HG03135 (cell line): ENCODE measurements around the gene ITPRIP.

Experiments used
- ATAC-seq: cut with Tn5 transposase; IDR thresholded peaks from one replicate; pipeline ENCODE4 v1.9.1; 2021; ENCODE audit warnings: mild to moderate bottlenecking, moderate library complexity; ENCODE audit not compliant: unreplicated experiment

The ITPRIP gene

GRCh38 chr10:104288355-104288754, 49.9 kb downstream of the ITPRIP start:
- no peak for ATAC-seq

- ATAC-seq: no peak
Measured at GRCh38 chr10:104286939-104287338, 51.3 kb downstream of the ITPRIP start.

DNA sequence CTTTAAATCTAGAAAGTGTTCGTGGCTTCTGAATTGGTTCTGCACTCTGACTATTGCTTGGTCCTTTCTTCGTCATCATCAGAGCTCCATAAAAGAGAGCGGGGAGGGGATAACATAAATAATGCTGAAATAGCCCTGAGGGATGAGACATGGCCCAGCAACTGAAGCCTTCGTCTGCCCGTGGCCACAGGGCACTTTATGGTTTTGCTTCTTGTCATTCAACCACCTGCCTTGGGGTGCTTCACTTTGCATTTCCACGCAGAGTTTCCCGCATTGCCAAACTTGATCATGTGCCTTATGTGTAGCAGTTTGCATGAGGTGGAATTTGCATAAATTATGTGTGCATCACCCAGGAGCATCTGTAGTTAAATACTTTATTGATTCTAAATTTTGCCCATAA, 53.4 kb downstream of the ITPRIP start:
- ATAC-seq: no peak

- no peak for ATAC-seq
Measured at GRCh38 chr10:104281694-104282093, 56.6 kb downstream of the ITPRIP start.

DNA sequence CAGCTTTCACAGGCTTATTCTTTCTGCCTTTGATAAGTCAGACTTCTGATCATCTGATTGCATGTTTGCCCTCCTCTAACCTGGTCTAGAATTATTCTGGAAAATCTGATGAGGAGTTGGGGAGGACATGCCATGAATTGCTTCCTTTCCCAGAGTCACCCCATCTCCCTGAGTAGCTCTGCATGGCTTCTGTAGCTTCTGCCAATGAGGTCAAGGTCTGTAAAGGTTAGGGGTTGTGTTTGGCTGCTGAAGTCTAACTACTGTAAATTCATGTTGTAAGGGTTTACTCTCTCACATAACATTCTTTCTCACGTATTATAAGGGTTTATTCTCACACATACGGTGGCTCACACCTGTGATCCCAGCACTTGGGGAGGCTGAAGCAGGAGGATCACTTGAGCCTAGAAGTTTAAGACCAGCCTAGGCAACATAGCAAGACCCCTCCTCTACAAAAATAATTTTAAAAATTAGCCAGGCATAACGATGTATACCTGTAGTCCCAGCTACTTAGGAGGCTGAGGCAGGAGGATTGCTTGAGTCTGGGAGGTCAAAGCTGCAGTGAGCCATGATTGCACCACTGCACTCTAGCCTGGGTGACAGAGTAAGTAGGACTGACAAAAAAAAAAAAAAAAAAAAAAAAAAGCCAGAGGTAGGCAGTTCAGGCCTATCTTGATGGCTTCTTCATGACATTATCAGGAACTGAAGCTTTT, 58.6 kb downstream of the ITPRIP start:
- ATAC-seq: no peak

- ATAC-seq: no peak
Measured at GRCh38 chr10:104277785-104278184, 60.5 kb downstream of the ITPRIP start.

DNA sequence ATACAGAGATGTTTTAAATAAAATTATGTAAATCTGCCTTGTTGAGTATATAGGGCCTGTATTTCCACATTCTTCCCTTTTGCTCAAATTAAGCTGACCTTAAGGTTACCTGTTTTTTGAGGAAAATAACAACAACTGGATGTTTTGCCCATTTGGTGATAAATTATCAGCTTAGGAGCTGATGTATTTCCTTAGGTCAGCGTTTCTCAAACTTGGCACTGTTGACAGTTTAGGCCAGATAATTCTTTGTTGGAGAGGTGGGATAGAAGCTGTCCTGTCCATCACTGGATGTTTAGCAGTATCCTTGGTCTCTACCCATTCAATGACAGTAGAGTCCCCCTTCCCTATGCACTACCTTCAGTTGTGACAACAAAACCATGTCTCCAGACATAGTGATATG, 62.1 kb downstream of the ITPRIP start:
- no peak for ATAC-seq

DNA sequence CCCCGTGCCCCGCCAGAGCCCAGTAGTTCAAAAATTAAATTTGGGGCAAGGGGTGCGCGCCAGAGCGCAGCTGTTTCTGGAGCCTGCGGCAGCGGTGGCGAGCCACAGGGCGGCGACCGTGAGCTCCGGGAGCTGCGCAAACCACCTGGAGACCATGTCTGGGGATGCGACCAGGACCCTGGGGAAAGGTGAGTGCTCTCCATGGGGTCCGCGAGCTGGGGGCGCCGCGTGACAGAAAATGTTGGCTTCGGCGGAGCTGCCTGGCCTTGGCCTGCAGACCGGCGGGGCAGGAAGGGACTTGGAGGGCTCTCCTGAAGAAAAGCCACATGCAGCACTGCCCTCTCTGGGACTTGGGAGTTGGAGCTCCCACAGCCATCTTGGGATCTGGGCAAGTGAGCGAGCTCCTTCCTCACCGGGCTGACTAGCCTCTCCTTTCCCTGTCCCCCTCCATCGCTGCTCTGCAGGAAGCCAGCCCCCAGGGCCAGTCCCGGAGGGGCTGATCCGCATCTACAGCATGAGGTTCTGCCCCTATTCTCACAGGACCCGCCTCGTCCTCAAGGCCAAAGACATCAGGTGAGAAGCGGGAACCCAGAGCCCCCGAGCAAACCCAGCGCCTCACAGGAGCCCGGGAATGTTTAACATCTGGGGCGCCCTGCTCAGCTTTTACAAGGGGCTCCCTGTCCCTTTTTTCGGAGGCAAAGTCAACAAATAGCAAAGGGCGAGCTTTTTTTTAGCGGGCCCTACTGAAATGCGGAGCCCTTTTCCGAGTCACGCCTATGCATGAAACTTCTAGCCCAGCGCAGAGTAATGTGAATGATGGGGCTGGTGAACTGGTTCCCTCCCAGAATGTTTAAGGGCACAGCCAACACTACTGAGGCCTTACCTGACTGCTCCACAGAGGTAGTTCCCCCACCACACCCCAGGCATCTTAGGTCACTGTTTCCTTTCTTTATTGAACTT, 63.2 kb downstream of the ITPRIP start:
- ATAC-seq: no peak

DNA sequence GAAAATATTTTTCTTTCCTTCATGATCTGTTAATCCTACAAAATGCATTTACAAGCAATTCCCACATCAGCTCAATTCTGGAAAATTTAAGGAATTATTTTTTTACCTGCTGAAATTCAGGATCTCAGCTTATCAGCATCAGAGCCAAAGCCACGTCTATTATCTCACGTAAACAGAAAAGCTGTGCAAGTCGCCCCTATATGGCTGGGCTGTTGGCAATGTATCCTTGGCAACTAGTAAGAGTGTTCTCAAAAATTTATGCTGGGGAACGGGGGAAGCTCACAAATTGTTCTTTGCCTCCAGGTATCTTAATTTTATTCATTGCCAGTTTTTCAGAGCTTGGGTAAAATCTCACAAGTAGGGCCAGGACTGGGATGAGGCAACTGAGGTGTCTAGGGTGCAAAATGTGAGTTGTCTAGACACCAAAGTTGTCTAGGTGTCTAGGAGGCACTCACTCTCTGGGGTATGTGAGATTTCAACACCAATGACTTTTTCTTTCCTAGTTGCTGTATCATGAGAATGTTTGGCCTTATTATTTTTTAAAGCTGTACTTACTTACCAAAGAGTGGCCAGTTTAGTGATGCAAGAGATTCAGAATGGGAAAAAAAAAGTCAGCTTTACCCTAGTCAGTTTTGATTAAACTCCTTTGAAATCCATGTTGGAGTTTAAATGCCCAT, 64.2 kb downstream of the ITPRIP start:
- ATAC-seq: no peak

DNA sequence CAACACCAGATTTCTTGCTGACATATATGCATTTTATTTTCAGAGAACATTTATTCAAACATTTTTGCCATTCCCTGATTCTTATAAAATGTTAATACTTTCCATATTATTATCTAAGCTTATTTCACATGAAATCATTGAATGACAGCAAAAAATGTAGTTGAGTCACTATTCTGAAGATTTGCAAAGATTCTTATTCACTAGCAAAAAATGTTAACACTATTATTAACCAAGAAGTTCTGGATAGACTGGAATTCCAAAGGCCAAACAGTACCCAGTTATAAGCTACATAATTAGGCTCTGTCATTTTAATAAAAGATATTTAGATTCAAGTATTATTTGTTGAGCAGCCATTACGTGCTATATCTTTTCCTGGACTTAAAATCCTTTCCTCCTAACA, 65.0 kb downstream of the ITPRIP start:
- ATAC-seq: no peak

DNA sequence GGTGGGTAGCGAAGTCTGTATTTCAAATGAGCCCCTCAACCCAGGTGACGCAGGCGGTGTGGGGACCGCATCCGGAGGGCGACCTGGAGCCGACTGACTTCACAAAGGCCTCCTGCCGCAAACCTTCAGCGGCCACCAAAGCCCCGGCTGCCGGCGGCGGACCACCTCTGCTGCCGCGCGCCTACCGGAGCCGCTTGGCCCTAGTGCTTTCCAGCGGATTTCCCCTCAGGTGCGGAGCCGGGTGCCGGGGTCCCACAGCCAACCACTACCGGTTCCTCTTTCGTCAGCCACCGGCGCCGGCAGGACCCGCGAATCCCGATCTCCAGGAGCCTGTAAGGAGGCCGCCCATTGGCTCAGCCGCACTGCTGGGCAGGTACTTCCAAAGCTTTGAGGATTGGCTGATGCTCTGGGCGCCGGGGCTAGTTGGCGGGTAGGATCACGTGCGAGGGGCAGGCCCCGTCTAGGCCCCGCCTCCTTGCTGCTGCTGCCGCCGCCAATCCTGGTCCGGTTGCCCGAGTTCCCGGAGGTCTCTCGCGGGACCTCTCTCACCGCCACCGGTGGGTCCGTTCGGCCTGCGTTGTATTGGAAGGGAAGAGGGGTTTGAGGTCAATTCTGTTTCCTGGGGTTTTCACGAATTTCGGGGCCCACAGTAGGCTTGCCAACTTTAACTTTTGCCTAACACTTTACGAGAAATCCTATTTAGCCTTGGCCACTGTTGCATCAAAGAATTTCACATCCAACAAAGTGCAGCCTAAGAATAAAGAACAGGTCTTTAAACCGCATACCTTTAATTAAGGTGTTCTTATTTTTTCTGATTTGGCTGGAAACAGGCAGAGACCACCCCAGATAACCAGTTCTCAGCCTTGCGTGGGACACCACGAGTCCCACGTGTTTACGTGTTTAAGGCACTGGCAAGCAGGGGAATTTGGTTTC, 69.3 kb downstream of the ITPRIP start, which contains the start of gene GSTO2:
GSTO2 (plus strand) TSS at position 472 of the 933 bp plus-strand sequence. CDS start 5,732 bp downstream, outside the sequence.
- ATAC-seq: peak; percentile 99

DNA sequence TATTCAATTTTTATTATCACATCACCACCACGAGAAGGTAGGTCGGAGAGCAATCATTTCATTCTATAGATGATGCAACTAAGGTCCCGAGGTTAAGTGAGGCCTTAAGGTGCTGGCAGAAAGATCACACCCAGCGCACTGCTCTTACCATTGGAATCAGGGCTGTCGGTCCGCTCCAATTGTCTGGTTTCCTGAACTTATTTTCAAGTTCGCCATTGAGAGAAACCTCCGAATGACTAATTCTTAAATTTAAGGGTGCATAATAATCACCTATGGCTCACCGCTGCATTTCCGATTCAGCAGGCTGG, 69.9 kb downstream of the ITPRIP start:
- no peak for ATAC-seq

GRCh38 chr10:104267721-104268404, 70.4 kb downstream of the ITPRIP start:
- ATAC-seq: no peak

DNA sequence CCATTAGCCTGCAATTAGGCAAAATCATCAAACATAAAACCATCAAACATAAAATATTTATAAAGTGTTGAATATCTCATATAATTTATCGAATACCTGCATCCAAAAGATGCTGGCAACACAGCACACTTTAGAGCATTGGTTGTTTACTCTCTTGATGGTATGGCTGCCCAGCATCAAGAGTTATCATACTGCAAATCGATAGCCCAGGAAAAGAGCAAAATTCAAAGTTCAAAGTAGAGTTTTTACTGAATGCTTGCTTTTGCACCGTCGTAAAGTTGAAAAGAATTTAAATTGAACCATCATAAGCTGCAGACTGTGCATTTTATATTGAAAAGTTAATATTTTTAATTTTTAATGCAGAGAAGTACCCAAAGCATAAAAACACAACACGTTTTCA, 73.5 kb downstream of the ITPRIP start:
- no peak for ATAC-seq

DNA sequence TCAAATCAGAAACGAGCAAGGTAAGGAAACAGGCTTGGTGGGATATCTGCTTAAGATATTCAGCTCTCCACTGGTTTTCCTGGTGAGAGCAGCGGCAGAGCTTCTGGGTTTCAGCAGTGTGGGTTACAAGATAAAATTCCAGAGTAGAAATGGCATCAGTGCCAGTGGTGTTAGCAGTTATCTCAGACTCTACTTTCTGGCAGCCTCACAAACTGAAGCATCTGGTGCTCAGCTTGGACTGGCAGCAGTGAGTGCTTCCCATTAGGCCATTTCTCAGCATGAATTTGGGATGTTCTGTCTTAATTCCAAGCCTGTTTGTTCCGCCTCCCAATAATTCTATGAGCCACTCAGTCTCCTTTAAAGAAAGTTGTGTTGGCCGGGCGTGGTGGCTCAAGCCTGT, 76.2 kb downstream of the ITPRIP start:
- no peak for ATAC-seq

- ATAC-seq: no peak
Measured at GRCh38 chr10:104260775-104261115, 77.5 kb downstream of the ITPRIP start.

DNA sequence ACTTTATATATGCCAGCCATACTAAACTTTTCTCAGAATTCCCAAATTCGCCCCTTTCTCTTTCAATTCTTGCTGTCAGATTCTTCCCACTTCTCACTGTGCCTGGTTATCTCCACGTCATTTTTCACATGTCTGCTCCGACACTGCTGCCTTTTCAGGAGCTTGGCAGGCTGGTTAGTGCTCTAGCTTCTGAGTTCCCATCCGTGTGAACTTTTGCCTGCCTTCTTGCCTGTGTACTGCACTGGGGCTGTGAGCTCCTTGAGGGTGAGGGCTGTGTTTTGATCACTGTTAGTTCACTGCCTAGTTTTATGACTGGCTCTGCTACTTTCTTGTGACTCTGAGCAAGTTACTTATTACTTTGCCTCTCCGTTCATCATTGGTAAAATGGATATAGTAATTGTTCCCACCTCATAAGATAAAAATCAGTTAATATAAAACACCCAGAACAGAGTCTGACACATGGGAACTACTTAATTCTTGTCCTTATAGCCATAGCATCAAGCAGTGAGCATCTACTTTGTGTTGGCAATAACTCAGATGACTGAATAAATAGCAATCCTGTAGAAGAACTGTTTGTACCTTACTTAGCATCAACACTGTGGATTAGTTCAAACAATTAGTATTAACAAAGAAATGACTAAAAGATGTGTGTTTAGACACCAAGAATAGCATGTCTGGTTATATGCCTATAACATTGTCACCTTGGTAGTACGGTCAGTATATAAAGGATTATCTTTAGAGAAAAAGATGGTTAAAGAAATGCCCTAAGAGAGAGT, 78.1 kb downstream of the ITPRIP start:
- no peak for ATAC-seq
